H9 (cell line): ENCODE measurements around the gene KDM2A. TPM values are rescaled to one million over a fixed set of nuclear protein-coding genes. Genes with fewer than 3 reads are reported as not detected.

ENCODE experiments used
- DNase-seq: peaks from one replicate; pipeline ENCODE4 v3.0.0-alpha.2; 2017
- H2AFZ ChIP-seq: one replicate; pipeline ENCODE4 v1.6.1; 2013; ENCODE audit warnings: mild to moderate bottlenecking, low read length, control low read depth, moderate library complexity
- H2AK5ac ChIP-seq: 2 replicates; pipeline ENCODE4 v1.6.1; 2013; ENCODE audit warnings: low read length, control low read depth, mixed read lengths; ENCODE audit not compliant: insufficient read length
- H2BK120ac ChIP-seq: one replicate; pipeline ENCODE4 v1.6.1; 2013; ENCODE audit warnings: low read depth, mild to moderate bottlenecking, low read length, control low read depth, inconsistent platforms; ENCODE audit not compliant: poor library complexity, severe bottlenecking
- H2BK12ac ChIP-seq: 2 replicates; pipeline ENCODE4 v1.6.1; 2013; ENCODE audit warnings: low read length, control low read depth, mixed read lengths, low read depth; ENCODE audit not compliant: insufficient read length
- H2BK15ac ChIP-seq: 2 replicates; pipeline ENCODE4 v1.6.1; 2013; ENCODE audit warnings: low read depth, low read length, control low read depth
- H2BK20ac ChIP-seq: one replicate; pipeline ENCODE4 v1.6.1; 2013; ENCODE audit warnings: low read depth, mild to moderate bottlenecking, low read length, control low read depth, inconsistent platforms; ENCODE audit not compliant: poor library complexity, severe bottlenecking
- H2BK5ac ChIP-seq: 2 replicates; pipeline ENCODE4 v1.6.1; 2013; ENCODE audit warnings: low read length, control low read depth, mixed read lengths; ENCODE audit not compliant: insufficient read length
- H3K14ac ChIP-seq: 2 replicates; pipeline ENCODE4 v1.6.1; 2013; ENCODE audit warnings: low read length, control low read depth; ENCODE audit not compliant: insufficient read depth
- H3K18ac ChIP-seq: 2 replicates; pipeline ENCODE4 v1.6.1; 2013; ENCODE audit warnings: low read depth, mild to moderate bottlenecking, mixed read lengths, low read length, control low read depth; ENCODE audit not compliant: insufficient read length
- H3K23ac ChIP-seq: 2 replicates; pipeline ENCODE4 v1.6.1; 2013; ENCODE audit warnings: low read length, control low read depth, mixed read lengths, low read depth; ENCODE audit not compliant: insufficient read length
- H3K23me2 ChIP-seq: 2 replicates; pipeline ENCODE4 v1.6.1; 2013; ENCODE audit warnings: low read depth, mild to moderate bottlenecking, mixed read lengths, low read length, control low read depth; ENCODE audit not compliant: insufficient read length, poor library complexity, severe bottlenecking
- H3K27ac ChIP-seq: 2 replicates; pipeline ENCODE4 v1.5.1; 2013; ENCODE audit warnings: low read length, control low read depth, mixed read lengths, low read depth; ENCODE audit not compliant: insufficient read length
- H3K27me3 ChIP-seq: 2 replicates; pipeline ENCODE4 v1.6.1; 2013; ENCODE audit warnings: low read length, control low read depth, inconsistent platforms; ENCODE audit not compliant: insufficient read depth
- H3K4ac ChIP-seq: 2 replicates; pipeline ENCODE4 v1.6.1; 2013; ENCODE audit warnings: low read depth, mild to moderate bottlenecking, control low read depth, inconsistent platforms, low read length, moderate library complexity
- H3K4me1 ChIP-seq: 2 replicates; pipeline ENCODE4 v1.6.1; 2013; ENCODE audit warnings: low read length, control low read depth, inconsistent platforms; ENCODE audit not compliant: insufficient read depth
- H3K4me2 ChIP-seq: 2 replicates; pipeline ENCODE4 v1.6.1; 2013; ENCODE audit warnings: low read length, control low read depth, mixed read lengths; ENCODE audit not compliant: insufficient read length, insufficient read depth
- H3K56ac ChIP-seq: 2 replicates; pipeline ENCODE4 v1.6.1; 2013; ENCODE audit warnings: low read depth, mild to moderate bottlenecking, mixed read lengths, low read length, control low read depth; ENCODE audit not compliant: insufficient read length
- H3K79me1 ChIP-seq: 2 replicates; pipeline ENCODE4 v1.6.1; 2013; ENCODE audit warnings: low read depth, mild to moderate bottlenecking, moderate library complexity, low read length, control low read depth, inconsistent platforms; ENCODE audit not compliant: insufficient read depth, poor library complexity, severe bottlenecking
- H3K79me2 ChIP-seq: 2 replicates; pipeline ENCODE4 v1.6.1; 2013; ENCODE audit warnings: low read length, control low read depth, inconsistent platforms; ENCODE audit not compliant: insufficient read depth
- H3K9ac ChIP-seq: 2 replicates; pipeline ENCODE4 v1.6.1; 2013; ENCODE audit warnings: low read length, control low read depth, mixed read lengths; ENCODE audit not compliant: insufficient read length; ENCODE audit errors: extremely low read depth
- H3K9me3 ChIP-seq: one replicate; pipeline ENCODE4 v1.6.1; 2013; ENCODE audit warnings: low read depth, low read length, inconsistent platforms; ENCODE audit not compliant: control insufficient read depth
- H3T11ph ChIP-seq: one replicate; pipeline ENCODE4 v1.6.1; 2013; ENCODE audit warnings: mild to moderate bottlenecking, low read length, control low read depth, inconsistent platforms
- H4K20me1 ChIP-seq: one replicate; pipeline ENCODE4 v1.6.1; 2013; ENCODE audit not compliant: control insufficient read depth, insufficient read length, insufficient read depth
- H4K5ac ChIP-seq: 2 replicates; pipeline ENCODE4 v1.6.1; 2013; ENCODE audit warnings: low read depth, mild to moderate bottlenecking, mixed read lengths, low read length, control low read depth; ENCODE audit not compliant: insufficient read length
- H4K8ac ChIP-seq: replicated peaks from 2 replicates; pipeline ENCODE4 v1.6.1; 2013; ENCODE audit warnings: low read length, control low read depth, mixed read lengths, low read depth; ENCODE audit not compliant: insufficient read length
- H4K91ac ChIP-seq: 2 replicates; pipeline ENCODE4 v1.6.1; 2013; ENCODE audit warnings: low read depth, mild to moderate bottlenecking, moderate library complexity, mixed read lengths, low read length, control low read depth; ENCODE audit not compliant: insufficient read length
- H3K27ac Mint-ChIP-seq, 3 experiments: 2 replicates in 2 of 3; 3 replicates in 1 of 3; pipeline ENCODE4 v1.8.0; 2020 to 2021; ENCODE audit warnings: mixed read lengths in 3 of 3, mild to moderate bottlenecking in 1 of 3, moderate library complexity in 1 of 3
- H3K27me3 Mint-ChIP-seq: 2 replicates; pipeline ENCODE4 v1.8.0; 2021; ENCODE audit warnings: low read depth, mild to moderate bottlenecking, moderate library complexity, mixed read lengths
- H3K36me3 Mint-ChIP-seq, 3 experiments: 2 replicates in 2 of 3; 3 replicates in 1 of 3; pipeline ENCODE4 v1.8.0; 2020 to 2021; ENCODE audit warnings: low read depth in 3 of 3, mixed read lengths in 3 of 3; ENCODE audit not compliant: insufficient read depth in 1 of 3
- H3K4me1 Mint-ChIP-seq, 2 experiments: 2 replicates each; pipeline ENCODE4 v1.8.0; 2020; ENCODE audit warnings: mixed read lengths in 2 of 2
- H3K4me3 Mint-ChIP-seq, 2 experiments: 2 replicates in 1 of 2; 3 replicates in 1 of 2; pipeline ENCODE4 v1.8.0; 2020 to 2021; ENCODE audit warnings: mild to moderate bottlenecking in 2 of 2, mixed read lengths in 2 of 2, moderate library complexity in 1 of 2
- H3K9me3 Mint-ChIP-seq, 2 experiments: 2 replicates in 1 of 2; 3 replicates in 1 of 2; pipeline ENCODE4 v1.8.0; 2020; ENCODE audit warnings: mild to moderate bottlenecking in 2 of 2, mixed read lengths in 2 of 2, moderate library complexity in 1 of 2
- WGBS: extraction: QIAGEN DNeasy Blood & Tissue Kit; methylation state at CpG from one replicate; pipeline ENCODE4 v1.1.7; 2013; ENCODE audit warnings: missing lambda C conversion rate, low lambda C conversion rate, mixed read lengths; ENCODE audit not compliant: insufficient read length; ENCODE audit errors: extremely low coverage; 5-methylcytosine and 5-hydroxymethylcytosine counted together
- total RNA-seq: library from RNA; stranded (reverse); gene quantifications from 2 replicates; pipeline ENCODE4 v1.2.1, GENCODE V29; 2021
- TF ChIP-seq, protein P1 (sequence below): fragments of 200-600 bp; sonication (generic); conservative IDR thresholded peaks from 3 replicates; pipeline ENCODE4 v1.8.0; 2021; ENCODE audit warnings: antibody characterized with exemption, mild to moderate bottlenecking

KDM2A gene
- total RNA-seq, 1 experiment from 2014 or later = 85.9 TPM

DNA sequence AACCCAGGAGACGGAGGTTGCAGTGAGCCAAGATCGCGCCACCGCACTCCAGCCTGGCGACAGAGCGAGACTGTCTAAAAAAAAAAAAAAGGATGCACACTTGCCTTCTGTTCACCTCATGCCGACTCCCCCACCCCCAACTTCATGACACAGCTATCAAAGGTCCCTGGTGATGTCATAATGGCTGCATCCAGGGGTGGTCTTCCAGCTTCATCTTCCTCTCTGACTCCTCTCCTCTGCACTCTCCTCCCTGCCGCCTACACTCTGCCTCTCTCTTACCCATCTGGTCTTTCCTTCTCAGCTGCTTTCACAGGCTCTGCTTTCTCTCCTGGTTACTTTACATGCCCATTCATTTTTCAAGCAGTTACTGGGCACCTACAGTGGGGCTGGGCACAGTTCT, 16.4 kb upstream of the KDM2A start:
- Histone ChIP-seq H2AK5ac (no peak overlapping the region), H2BK20ac (no peak overlapping the region), H3K79me1 (no peaks in the 10 kb centered on the region), H3K4me1 (no peaks in the 10 kb centered on the region), H3K4me2 (no peak overlapping the region), H2BK15ac (no peak overlapping the region), H2BK5ac (no peak overlapping the region), H3K18ac (no peak overlapping the region), H3K56ac (no peak overlapping the region), H3K4ac (no peak overlapping the region), H4K5ac (no peak overlapping the region), H3K9ac (no peak overlapping the region), H3K27ac (no peak overlapping the region), H3K23me2 (no peaks in the 10 kb centered on the region), H3K27me3 (no peaks in the 10 kb centered on the region), H4K20me1 (no peaks in the 10 kb centered on the region), H3K79me2 (no peaks in the 10 kb centered on the region), H3T11ph (no peak overlapping the region), H3K14ac (no peak overlapping the region), H2BK12ac (no peak overlapping the region), H4K8ac (no peak overlapping the region), H3K23ac (no peak overlapping the region), H2AFZ (no peak overlapping the region), H4K91ac (no peak overlapping the region), H3K9me3 (no peaks in the 10 kb centered on the region), H2BK120ac (no peak overlapping the region)
- TF ChIP-seq, protein P1, sequence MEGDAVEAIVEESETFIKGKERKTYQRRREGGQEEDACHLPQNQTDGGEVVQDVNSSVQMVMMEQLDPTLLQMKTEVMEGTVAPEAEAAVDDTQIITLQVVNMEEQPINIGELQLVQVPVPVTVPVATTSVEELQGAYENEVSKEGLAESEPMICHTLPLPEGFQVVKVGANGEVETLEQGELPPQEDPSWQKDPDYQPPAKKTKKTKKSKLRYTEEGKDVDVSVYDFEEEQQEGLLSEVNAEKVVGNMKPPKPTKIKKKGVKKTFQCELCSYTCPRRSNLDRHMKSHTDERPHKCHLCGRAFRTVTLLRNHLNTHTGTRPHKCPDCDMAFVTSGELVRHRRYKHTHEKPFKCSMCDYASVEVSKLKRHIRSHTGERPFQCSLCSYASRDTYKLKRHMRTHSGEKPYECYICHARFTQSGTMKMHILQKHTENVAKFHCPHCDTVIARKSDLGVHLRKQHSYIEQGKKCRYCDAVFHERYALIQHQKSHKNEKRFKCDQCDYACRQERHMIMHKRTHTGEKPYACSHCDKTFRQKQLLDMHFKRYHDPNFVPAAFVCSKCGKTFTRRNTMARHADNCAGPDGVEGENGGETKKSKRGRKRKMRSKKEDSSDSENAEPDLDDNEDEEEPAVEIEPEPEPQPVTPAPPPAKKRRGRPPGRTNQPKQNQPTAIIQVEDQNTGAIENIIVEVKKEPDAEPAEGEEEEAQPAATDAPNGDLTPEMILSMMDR = no peak
- no CpG with 5 or more reads among the region's 8 CpGs for WGBS
- DNase-seq = no peak
- Mint-ChIP-seq H3K27ac (no peak overlapping the region; a peak in 2 of 7 replicates), H3K4me3 (no peak overlapping the region), H3K27me3 (no peaks in the 10 kb centered on the region), H3K9me3 (no peaks in the 10 kb centered on the region; a peak in 1 of 5 replicates), H3K4me1 (peaks cover 13 to 19% of the 10 kb centered on the region in 2 experiments), H3K36me3 (no peaks in the 10 kb centered on the region; a peak in 1 of 7 replicates)
